GM19035 (cell line): ENCODE data around the gene PSME4.

Experiments used
- ATAC-seq: cut with Tn5 transposase; IDR thresholded peaks from one replicate; pipeline ENCODE4 v1.9.1; 2021; ENCODE audit not compliant: unreplicated experiment

The PSME4 gene, protein sequence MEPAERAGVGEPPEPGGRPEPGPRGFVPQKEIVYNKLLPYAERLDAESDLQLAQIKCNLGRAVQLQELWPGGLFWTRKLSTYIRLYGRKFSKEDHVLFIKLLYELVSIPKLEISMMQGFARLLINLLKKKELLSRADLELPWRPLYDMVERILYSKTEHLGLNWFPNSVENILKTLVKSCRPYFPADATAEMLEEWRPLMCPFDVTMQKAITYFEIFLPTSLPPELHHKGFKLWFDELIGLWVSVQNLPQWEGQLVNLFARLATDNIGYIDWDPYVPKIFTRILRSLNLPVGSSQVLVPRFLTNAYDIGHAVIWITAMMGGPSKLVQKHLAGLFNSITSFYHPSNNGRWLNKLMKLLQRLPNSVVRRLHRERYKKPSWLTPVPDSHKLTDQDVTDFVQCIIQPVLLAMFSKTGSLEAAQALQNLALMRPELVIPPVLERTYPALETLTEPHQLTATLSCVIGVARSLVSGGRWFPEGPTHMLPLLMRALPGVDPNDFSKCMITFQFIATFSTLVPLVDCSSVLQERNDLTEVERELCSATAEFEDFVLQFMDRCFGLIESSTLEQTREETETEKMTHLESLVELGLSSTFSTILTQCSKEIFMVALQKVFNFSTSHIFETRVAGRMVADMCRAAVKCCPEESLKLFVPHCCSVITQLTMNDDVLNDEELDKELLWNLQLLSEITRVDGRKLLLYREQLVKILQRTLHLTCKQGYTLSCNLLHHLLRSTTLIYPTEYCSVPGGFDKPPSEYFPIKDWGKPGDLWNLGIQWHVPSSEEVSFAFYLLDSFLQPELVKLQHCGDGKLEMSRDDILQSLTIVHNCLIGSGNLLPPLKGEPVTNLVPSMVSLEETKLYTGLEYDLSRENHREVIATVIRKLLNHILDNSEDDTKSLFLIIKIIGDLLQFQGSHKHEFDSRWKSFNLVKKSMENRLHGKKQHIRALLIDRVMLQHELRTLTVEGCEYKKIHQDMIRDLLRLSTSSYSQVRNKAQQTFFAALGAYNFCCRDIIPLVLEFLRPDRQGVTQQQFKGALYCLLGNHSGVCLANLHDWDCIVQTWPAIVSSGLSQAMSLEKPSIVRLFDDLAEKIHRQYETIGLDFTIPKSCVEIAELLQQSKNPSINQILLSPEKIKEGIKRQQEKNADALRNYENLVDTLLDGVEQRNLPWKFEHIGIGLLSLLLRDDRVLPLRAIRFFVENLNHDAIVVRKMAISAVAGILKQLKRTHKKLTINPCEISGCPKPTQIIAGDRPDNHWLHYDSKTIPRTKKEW (N-terminal part only)

DNA sequence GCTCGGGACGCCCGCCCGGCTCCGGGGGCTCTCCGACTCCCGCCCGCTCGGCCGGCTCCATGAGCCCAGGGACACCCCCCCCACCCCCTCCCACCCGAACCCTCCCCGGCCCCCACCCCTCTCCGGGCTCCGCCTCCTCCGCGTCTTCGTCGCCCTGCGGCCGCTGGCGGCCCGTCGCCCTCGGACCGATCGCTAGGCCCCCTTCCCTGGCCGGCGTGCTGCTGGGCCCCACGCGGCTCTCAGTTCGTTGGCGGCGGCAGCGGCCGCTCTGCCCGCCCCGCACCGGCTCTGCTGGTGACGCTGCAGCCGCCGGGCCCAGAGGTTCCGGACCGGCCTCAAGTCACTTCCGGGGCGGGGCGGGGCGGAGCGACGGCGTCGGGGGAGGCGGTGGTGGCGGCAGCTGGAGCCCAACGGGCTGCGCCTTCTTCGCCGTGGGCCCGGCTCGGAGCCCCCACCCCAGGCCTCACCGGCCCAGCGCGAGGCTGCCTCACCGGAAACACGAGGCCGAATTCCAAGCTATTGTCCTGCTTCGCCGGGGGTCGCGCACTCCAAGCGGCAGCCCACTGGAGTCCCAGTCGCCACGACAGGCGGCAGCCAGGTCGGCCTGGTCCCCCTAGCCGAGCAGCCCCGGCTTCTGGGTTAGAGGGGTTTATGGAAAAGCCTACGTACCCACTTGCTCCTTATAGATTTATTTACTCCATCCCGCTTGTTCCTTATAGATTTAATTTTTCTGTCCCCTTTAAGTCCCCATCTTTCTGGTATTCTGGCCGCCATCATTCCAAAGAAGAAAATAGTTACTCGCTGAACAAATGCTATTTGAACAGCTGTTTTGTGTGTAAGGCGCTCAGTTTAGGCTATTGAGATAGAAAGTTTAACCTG is at the start of gene PSME4:
TSS of gene PSME4 (minus strand) at position 270 of the 879 bp plus-strand sequence. CDS start at position 61, 209 bp downstream.
- ATAC-seq = peak; percentile 87

GRCh38 chr2:54015798-54016699 is 45.3 kb upstream of the PSME4 start:
- ATAC-seq = no peak

DNA sequence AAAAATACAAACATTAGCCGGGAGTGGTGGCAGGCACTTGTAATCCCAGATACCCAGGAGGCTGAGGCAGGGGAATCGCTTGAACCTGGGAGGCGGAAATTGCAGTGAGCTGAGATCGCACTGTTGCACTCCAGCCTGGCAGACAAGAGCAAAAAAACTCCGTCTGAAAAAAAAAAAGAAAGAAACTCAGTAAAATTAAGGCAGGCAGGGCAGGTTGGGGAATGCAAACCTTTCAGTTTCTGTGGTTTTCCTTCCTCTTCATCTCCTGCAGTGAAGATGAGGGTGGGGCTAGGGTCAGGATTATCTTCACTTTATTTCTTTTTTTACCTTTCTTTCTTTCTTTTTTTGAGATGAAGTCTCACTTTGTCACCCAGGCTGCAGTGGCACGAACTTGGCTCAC is 43.2 kb upstream of the PSME4 start:
- ATAC-seq = no peak

- no peak for ATAC-seq
Observed at GRCh38 chr2:54012538-54013141, 41.8 kb upstream of the PSME4 start.

- no peak for ATAC-seq
Observed at GRCh38 chr2:54009549-54009948, 38.8 kb upstream of the PSME4 start.

DNA sequence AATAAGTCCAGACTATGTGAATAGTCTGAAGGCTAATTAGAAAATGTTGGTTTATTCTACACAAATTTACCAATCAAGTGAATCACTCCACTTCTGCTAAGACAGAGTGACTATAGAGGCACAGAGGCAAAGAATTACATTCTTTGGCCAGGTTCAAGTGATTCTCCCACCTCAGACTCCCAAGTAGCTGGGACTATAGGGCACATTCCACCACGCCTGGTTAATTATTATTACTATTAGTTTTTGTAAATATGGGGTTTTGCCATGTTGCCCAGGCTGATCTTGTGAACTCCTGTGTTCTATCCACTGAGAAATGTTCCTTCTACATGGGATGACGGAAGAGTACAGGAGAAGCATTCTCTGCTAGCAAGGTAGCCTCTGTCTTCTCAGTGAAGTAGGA is 37.6 kb upstream of the PSME4 start:
- no peak for ATAC-seq

DNA sequence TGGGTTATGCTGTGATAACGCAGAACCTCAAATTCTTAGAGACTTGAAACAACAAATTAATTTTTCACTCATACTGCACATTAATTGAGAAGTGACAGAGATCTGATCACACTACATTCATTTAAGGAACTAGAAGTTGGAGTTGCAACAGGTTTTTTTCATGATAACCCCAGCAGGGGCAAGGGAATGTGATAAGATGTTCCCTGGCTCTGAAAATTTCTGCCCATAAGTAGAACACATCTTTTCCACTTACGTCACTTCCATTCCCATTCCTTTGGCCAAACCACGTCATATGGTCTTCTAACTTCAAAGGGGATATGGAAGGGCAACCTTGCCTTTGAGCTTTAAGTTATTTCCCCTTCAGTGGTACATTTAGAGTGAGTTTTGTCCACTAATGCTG is 29.7 kb upstream of the PSME4 start:
- ATAC-seq = no peak

DNA sequence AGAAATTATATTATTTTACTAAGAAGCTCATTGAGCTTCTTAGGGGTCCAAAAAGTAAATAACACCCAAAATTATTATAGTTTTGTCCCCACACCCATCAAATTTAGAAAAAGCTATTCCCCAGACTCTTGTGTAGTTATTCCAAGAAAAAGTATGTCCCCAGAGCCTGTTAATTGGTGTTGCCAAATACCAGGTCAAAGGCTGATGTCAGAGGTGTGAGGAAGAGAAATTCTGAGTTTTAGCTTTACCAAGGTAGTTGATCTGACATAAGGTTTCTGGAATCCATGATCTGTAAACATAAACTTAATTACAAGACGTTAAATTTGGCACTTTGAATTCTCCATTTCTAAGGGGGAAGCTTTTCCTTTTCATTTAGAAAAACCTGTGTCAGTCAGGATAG is 29.3 kb upstream of the PSME4 start:
- ATAC-seq = no peak

GRCh38 chr2:53998834-53999233 is 28.0 kb upstream of the PSME4 start:
- no peak for ATAC-seq

- peak; percentile 67 for ATAC-seq
Observed at GRCh38 chr2:53994818-53995808, 24.3 kb upstream of the PSME4 start.

GRCh38 chr2:53991948-53992347 is 21.2 kb upstream of the PSME4 start:
- no peak for ATAC-seq

GRCh38 chr2:53989210-53989862 is 18.5 kb upstream of the PSME4 start:
- ATAC-seq = no peak

- ATAC-seq = no peak
Observed at GRCh38 chr2:53987336-53987921, 16.6 kb upstream of the PSME4 start.

DNA sequence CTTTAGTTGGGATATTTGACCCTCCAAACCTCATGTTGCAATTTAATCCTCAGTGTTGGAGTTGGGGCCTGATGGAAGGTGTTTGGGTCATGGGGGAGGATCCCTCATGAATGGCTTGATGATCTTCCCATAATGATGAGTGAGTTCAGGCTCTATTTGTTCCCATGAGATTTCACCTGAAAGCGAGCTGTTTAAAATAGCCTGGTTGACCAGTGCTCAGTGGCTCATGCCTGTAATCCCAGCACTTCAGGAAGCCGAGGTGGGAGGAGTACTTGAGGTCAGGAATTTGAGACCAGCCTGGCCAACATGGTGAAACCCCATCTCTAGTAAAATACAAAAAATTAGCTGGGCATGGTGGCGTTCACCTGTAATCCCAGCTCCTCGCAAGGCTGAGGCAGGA is 14.9 kb upstream of the PSME4 start:
- ATAC-seq = no peak

GRCh38 chr2:53969968-53970723 is 647 bp downstream of the PSME4 start:
- ATAC-seq = peak; percentile 36
